Bone marrow (tissue), 2 donors: Measurements from ENCODE around the gene FABP2.
"Not testable (repeated sequence)": the region's sequence is repeated elsewhere in the genome, so short reads cannot be mapped to it uniquely, and the experiment has no call there.

Source experiments
- DNase-seq, 2 donors: peaks; one replicate each; lab custom pipeline; 2025; lab: John Stamatoyannopoulos, UW

Gene FABP2

DNA sequence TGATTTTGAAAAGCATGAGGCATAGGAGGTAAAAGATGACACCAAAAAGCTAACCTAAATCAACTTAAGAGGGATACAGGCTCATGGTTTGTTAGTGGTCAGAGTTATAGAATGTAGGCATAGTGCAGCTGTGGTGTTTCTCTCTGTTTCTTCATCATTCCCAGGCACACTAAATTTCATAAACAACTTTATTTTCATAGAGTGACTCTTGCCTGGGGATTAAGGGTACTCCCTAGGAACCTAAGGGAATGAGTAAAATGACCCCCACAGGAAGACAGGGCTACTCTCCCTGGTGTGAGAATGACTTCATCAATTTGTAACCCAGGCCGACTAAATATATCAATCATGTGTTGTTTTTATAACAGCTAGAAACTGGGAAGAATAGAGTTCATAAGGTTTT lies 11.1 kb downstream of the FABP2 start:
- DNase-seq = no peak

DNA sequence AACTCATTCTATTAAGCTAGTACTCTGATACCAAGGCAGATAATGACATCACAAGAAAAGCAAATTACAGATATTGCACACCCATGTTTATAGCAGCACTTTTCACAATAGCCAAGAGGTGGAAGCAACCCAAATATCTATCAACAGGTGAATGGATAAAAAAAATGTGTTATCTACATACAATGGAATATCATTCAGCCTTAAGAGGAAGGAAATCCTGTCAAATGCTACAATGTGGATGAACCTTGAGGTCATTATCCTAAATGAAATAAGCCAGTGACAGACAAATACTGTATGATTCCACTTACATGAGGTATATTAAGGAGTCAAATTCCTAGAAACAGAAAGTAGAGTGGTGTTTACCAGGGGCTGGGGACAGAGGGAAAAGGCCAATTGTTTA lies 14.3 kb downstream of the FABP2 start:
- DNase-seq = no peak

DNA sequence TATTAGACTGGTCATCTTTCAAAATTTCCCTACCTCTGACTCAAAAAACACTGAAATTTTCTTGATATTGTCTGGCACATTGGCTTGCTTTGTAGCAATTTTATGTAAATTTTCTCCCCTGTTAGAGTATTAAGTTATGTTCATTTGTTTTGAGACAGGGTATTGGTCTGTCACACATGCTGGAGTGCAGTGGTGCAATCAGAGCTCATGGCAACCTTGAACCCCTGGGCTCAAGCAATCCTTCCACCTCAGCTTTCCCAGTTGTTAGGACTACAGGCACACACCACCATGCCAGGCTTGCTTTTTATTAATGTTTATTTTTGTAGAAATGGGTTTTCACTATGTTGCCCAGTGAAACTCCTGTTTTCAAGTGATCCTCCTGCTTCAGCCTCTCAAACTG lies 17.5 kb downstream of the FABP2 start:
- no peak for DNase-seq

DNA sequence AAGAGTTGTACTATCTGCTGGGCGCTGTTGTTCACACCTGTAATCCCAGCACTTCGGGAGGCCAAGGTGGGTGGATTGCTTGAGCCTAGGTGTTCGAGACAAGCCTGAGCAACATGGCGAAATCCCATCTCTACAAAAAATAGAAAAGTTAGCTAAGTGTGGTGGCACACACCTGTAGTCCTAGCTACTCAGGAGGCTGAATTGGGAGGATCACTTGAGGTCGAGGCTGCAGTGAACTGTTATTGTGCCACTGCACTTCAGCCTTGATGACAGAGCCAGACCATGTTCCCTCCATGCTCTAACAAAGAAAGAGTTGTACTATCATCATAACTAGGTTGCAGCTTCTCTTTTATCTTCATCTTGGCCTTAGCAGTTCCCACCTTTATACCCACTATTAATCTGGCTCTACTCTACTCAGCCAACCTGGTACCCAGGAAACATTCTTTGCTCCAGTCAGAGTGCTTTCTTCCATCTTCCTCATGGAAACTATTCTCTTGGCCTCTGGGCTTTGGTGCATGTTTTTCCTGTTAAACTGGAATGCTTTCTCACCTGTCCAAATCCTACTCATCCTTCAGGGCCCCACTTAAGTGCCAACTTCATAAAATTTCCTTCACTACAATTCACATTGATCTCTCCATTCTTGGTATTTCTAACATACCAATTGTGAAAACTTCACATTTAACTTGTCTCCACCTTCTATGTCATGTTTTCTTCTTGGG lies 18.2 kb downstream of the FABP2 start:
- DNase-seq = no peak

DNA sequence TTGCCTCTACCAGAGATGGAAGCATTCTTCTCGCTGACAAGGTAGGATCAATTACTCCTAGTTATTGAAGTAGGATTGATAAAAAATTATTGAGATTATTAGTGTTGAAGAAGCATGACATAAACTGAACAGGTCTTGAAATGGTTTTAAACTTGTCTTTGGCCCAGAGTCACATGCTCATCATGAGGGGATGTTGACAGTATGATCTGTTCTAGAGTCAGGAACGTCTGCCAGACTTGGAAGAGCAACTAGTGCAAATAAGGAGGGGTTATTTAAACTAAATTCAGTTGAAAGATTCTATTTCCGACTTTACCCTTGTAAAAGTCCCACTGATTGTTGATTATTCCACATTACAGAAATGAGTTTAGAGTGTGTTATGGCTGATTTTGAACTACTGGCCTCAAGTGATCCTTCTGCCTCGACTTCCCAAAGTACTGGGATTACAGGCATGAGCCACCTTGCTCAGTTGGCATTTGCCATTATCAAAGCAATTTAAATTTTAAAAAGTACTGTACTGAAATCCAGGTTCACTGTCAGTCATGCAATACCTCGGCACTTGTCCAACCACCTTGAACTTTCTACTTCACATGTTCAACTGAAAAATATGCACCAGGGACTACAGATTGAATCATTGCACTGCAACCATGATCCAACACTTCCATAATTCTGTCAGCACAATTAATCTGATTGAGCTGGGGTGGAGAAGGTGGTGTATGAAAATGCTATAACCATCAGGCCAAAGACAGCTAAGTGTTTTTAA lies 19.7 kb downstream of the FABP2 start:
- DNase-seq = no peak

DNA sequence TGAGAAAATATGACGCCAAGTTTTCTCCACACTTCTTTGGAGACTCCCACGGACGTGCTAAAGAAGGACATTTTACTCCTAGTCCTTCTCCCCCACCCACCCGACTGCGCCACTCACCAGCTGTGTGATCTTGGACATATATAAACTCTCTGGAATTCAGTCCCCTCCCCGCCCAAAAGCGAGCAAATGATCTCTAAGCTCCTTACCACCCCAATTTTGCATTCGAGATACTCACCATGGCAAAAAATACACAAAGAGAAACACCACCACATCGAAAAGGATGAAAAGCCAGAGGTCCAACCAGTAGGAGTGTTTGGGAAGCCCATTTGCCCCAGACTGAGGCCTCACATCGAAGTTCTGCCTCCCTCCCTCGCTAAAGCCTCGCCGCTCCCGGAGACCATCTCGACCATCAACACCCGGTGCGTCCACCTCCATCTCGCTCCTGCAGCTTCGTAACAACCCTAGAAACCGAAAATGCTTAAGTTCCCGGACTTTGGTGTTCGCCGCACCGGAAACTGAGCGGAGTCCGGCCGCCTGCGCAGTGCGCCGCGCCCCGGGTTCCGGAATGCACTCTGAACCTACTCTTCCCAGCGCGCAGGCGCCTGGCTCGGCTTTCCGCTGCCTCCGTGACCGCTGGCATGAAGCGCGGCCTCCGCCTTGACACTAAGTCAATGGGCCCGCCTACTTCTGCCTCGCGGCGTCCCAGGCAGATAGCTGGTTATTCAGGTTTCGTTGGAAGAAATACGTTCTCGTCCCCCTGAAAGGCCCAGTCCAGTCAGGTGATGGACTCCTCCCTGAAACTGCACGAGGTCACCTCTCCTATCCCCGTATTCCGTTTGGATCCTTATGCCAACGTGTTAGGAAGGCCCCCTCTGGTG lies 21.6 kb downstream of the FABP2 start:
- DNase-seq = no peak

DNA sequence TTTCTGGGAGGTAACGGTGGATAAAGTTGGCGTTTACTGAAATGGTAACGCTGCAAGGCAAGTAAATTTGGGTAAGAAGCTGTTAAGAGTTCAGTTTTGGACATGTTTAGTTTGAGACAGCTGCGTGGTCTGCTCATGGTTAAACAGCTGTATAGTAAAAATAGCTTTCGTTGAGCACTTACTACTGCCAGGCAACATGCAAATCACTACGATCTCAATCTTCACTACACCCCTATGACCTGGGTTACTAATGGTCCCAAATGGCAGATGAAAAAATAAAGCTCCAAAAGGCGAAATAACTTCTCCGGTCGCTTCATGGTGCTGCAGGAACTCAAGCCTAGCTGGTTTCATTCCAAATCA lies 22.2 kb downstream of the FABP2 start:
- DNase-seq = no peak

DNA sequence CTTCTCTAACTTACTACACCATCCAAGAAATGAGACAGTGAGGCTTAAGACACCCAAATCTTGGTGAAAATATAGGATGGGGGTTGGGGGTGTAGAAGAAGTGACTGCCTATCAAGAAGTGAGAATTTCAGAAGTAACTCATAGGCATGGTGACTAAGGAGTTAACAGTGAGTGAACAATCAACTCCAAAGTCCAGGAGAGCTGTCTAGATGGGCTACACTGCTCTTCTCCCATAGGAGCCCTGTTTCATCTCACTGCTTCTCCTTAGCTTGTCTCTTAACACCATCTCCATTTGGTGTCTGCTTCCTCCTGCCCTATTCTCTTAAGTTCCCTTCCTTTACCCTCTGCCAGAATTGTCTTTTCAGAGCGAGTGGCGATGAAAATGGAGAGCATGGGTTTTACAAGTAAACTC lies 22.7 kb downstream of the FABP2 start:
- DNase-seq = no peak

DNA sequence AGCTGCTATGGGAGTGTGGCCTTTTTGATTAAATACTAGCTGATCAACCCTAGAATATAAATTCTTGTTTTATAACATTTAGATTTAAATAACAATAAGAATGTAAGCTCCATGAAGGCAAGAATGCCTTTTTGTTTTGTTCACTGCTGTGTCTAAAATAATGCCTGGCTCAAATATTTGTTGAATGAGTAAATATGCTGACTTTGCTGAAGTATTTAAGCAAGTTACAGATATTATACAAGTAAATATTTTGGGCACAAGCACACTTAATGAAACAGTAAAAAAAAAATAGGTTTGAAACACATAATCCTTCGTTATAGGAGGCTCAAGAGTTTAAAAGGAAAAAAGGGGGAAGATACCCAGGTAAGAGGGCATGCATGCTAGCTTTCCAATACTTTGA lies 24.1 kb downstream of the FABP2 start:
- DNase-seq = no peak

DNA sequence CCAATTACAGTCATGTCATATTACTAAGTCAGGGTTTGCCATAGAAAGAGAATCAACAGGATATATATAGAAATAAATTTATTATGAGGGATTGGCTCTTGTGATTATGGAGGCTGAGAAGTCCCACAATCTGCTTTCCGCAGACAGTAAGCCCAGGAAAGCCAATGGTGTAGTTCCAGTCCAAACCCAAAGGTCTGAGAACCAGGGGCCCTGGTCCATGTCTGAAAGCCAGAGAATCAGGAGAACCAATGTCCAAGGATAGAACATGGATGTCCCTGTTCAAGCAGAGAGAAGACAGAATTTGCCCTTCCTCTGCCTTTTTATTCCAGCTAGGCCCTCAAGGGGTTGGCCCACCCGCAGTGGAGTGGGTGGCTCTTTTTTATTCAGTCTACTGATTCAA lies 25.6 kb downstream of the FABP2 start:
- DNase-seq = no peak

DNA sequence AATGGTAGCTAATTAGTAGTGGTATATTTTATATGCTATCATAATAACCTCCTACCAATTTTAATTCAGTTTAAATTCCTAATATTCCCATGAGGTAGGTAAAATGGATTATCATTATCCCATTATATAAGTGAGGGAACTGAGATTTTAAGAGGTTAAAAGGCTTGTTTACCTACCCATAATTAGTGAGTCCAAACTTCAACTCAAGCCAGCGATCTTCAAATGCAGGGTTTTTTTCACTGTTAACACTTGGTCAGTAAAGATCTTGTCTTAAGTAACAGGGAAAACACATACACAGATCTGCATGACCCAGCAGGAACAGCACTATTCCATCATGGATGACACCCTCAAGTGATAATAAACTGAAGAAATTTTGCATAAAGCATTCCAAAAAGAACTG lies 31.3 kb downstream of the FABP2 start:
- DNase-seq = no peak

DNA sequence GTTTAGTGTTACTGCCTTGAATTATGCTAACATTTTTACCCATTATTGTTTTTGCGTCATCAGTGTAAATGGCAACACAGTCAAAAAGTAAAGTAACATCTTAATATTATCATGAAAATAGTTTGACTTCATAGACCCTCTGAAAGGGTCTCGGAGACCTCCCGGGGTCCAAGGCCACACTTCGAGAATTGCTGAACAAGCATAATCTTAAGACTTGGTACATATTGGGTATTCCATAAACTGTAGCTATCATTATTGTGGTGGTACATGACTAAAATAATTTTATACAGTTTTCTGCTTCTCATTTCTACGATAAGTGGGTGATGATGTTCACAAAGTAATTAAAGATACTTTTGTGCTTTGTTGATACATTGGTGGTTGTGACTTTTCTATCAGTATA lies 32.6 kb downstream of the FABP2 start:
- DNase-seq = no peak

DNA sequence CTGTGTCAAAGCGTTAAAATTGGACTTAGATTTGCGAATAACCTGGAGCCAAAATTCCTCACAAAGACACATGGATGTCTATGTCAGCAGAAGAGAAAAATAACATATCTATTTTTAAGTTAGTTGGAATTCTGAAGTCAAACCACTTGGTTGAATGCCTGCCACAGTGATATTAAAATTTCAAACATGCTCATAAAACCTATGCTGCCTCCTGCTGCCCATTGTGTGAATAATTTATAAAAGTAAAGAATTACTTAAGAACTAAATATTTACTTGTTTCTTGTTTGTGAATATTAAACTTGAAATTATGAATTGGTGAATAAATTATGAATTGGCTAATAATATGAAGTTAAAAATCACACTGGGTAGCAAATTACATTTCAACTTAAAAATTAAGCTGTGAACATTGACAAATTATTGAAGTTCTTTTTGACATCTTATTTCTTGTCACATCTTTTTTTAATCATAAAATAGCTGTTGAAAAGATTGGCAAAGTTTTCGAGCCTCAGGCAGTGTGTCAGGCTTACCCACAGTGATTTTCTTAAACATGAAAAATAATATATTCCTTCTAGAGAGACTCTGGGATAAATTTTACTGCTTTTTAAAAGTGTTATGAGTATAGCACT lies 35.4 kb downstream of the FABP2 start:
- no peak for DNase-seq

DNA sequence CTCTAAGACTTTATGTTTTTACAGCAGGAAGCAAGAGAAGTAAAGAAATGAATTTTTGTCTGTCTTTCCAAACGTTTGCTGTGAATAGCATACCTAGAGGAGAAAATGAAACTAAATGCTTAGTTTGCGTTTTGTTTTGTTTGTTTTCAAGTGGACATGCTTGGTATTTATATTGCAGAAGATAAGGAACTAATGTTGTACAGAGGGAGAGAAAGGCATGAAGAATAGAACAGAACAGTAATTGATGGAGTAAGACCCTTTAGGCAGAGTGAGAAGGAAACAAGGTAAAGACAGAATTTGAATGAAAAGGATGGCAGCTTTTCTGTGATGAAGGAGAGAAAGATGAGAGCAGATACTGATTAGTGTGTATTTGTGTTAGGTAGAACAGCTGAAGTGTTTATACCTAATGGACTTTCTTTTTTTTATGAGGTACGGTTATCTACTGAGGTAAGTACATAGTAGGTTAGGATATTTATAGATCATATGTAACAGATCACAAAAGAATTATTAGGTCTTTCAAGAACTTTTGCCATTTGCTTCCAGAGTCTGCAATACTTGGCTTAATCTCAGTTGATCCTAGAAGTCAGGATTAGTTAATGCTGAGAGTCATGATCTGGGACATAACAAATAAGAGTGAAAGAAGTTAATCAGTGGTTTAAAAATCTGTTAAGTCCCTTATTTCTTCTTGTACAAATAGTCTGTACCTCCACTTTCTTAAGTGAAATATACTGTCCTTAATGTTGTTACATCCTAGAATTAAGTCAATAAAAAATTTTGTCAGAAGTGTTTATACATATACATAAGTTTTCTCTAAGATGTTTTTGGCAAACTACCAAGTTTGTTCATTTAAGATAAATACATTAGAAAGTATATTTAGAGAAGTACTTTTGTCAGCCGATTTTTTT lies 36.8 kb downstream of the FABP2 start:
- no peak for DNase-seq

DNA sequence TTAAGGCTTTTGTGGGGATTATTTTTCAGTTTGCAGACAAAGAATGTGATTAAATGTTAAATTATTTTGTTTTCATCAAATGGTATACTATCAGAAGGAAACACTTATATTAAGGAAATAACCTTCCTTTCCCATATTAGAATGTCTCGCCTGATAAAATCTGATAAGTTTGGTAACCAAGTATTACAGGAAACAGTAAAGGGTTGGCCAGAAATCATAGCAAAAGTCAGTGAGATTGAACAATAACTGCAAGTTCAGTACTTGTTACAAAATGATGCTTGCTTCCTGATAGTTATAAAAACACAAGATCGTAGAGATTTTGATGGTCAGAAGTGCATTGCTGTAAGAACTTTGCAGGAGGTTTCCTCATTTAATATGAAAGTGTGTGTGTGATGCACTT lies 40.5 kb downstream of the FABP2 start:
- no peak for DNase-seq

DNA sequence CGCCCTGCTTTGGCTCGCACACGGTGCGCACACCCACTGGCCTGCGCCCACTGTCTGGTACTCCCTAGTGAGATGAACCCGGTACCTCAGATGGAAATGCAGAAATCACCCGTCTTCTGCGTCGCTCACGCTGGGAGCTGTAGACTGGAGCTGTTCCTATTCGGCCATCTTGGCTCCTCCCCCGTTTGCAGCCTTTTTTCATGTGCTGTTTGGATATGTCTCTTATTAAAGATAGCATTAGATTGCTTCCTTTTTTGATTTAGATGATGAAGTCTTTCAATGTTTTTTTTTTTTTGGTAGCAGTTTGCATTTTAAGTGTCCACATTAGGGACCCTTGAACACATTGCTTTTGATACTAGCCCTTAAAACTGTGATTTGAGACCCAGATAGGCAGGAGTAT lies 42.0 kb downstream of the FABP2 start:
- not testable (repeated sequence) for DNase-seq

DNA sequence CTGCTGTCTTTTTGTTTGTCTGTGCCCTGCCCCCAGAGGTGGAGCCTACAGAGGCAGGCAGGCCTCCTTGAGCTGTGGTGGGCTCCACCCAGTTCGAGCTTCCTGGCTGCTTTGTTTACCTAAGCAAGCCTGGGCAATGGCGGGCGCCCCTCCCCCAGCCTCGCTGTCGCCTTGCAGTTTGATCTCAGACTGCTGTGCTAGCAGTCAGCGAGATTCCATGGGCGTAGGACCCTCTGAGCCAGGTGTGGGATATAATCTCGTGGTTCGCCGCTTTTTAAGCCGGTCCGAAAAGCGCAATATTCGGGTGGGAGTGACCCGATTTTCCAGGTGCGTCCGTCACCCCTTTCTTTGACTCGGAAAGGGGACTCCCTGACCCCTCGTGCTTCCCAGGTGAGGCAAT lies 42.4 kb downstream of the FABP2 start:
- DNase-seq = not testable (repeated sequence)

DNA sequence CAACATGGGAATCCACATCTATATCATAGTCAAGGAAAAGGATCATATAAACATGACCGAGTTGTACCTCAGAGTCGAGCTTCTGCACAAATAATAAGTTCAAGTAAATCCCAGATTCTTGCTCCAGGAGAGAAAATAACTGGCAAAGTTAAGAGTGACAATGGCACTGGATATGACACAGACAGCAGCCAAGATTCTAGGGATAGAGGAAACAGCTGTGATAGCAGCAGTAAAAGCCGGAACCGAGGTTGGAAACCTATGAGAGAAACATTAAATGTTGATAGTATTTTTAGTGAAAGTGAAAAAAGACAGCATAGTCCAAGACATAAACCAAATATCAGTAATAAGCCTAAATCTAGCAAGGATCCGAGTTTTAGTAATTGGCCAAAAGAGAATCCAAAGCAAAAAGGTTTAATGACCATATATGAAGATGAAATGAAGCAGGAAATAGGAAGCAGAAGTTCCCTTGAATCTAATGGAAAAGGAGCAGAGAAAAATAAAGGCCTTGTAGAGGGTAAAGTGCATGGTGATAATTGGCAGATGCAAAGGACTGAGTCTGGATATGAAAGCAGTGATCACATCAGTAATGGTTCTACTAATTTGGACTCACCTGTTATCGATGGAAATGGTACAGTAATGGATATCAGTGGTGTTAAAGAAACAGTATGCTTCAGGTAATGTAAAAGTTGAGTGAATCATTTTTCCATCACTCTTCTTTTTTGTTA lies 50.4 kb downstream of the FABP2 start:
- DNase-seq = no peak

DNA sequence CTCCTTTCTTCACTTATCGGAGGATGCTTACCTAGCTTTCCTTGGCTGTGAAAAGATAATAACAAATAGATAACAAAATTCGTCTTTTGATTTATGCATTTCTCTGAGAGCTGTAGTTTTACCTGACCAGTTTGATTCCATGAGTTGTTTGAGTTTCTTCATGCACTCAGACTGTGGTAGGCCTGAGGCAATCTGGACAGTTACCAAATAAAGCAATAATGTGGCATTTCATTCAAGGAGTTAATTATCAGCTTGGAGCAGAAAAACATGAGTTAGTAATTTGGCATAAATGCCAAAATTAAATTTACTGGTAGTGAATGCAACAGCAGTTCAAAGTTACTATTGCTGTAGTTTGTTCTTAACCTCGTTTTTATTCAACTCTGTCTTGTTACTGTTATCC lies 53.5 kb downstream of the FABP2 start:
- DNase-seq = no peak
